Pancreas (tissue), 10 donors: ENCODE data around the gene RASIP1. TPM values are rescaled to one million over a fixed set of nuclear protein-coding genes. Genes with fewer than 3 reads are reported as not detected.

ENCODE experiments used
- ATAC-seq, 4 donors: fragments of 200-7000 bp; cut with Tn5 transposase; one replicate each; pipeline versions ENCODE4 v1.8.0 to v1.9.1; 2020; ENCODE audit warnings: mild to moderate bottlenecking in 4 of 4, moderate library complexity in 4 of 4
- DNase-seq, 6 donors: peaks; one replicate each; pipeline ENCODE4 v3.0.0-alpha.2; 2020
- FAIRE-seq: peaks from 2 replicates; lab custom pipeline; 2012; peaks lifted over from hg19 to GRCh38; lab: Jason Lieb, UNC
- H3K27ac ChIP-seq, 4 donors: fragments of 200-600 bp; sonication (generic); 1 replicate in 3 of 4; 2 replicates in 1 of 4; pipeline versions ENCODE4 v1.5.0 to v1.8.0; 2020
- H3K27me3 ChIP-seq, 4 donors: fragments of 200-600 bp; one replicate each; pipeline ENCODE4 v1.8.0; 2021
- H3K36me3 ChIP-seq, 3 donors: fragments of 200-600 bp; sonication (generic) in 1 of 3; one replicate each; pipeline versions ENCODE4 v1.5.0 to v1.8.0; 2020 to 2021
- H3K4me1 ChIP-seq, 3 donors: fragments of 200-600 bp; one replicate each; pipeline ENCODE4 v1.8.0; 2021
- H3K4me3 ChIP-seq, 4 donors: fragments of 200-600 bp; sonication (generic) in 2 of 4; one replicate each; pipeline versions ENCODE4 v1.5.0 to v1.8.0; 2020 to 2021
- H3K9me3 ChIP-seq, 4 donors: fragments of 200-600 bp; one replicate each; pipeline ENCODE4 v1.8.0; 2021
- WGBS, 2 donors: extraction: QIAGEN DNeasy Blood & Tissue Kit; methylation state at CpG; one replicate each; pipeline ENCODE4 v1.1.7; 2013; 5-methylcytosine and 5-hydroxymethylcytosine counted together
- intact Hi-C, 3 donors: fragments of 100-400 bp; cut with DNase I; formaldehyde crosslinking; loops; one replicate each; pipeline versions ENCODE4 v1.11.1 to v1.14.2; 2022
- polyA plus RNA-seq, 2 donors: library from polyadenylated mRNA; stranded (reverse); fragments of 200-250 nt; gene quantifications; one replicate each; pipeline ENCODE4 v1.2.3, GENCODE V29; 2013
- total RNA-seq, 6 donors: library from RNA; stranded (reverse); fragmentation: NEBNext Ultra II Directional in 4 of 6; extraction: Animal tissue kit (Norgen Biotek cat#: 25700) in 4 of 6; gene quantifications; one replicate each; pipeline versions ENCODE4 v1.2.1 to v1.2.4, GENCODE V29; 2021 to 2023
- TF ChIP-seq, protein P1 (sequence below), 4 donors: fragments of 200-600 bp; sonication (generic) in 3 of 4; IDR thresholded peaks; one replicate each; pipeline versions ENCODE4 v1.5.0 to v1.8.0; 2021; ENCODE audit warnings: antibody characterized with exemption in 4 of 4
- donor health status: healthy with polysubstance abuse.
- donor health status: DM: no; HTN: no; CAD: no; lungs with moderate emphysema.
- donor health status: DM: no; HTN: no; CAD: no.
- donor health status: control.
- donor health status: control.
- donor health status: Bipolar disorder and iron deficiency.
- donor health status: DM: yes; HTN: yes; CAD: no.
- donor health status: DM: no; HTN: no; CAD: no.
- donor health status: DM: no; HTN: no; CAD: no.
- donor health status: DM: yes; HTN: yes; CAD: no.

The RASIP1 gene
- total and polyA plus RNA-seq, 8 donors: 5.3 to 40.9 (median 7.7) TPM

DNA sequence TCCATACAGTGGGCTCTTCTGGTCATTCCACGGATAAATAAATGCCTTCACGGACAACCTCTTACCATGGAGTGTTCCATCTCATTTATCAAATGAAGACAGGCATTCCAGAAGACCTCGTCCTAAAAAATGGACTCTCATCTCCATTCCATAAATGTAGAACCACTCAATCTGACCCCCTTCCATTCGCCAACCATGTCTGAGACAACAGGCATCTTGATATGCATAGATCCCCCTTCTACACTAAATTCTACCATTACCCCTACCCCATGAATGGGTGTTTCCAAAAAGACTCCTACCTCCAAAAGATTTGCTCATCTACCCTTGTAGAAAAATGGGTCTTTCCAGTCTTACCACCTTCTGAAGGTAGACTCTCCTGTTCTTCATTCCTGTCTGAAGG lies 9.0 kb downstream of the RASIP1 start:
- no peak for FAIRE-seq
- Histone ChIP-seq H3K27ac (no peak overlapping the region), H3K27me3 (no peaks in the 10 kb centered on the region), H3K4me1 (no peaks in the 10 kb centered on the region), H3K36me3 (no peaks in the 10 kb centered on the region), H3K9me3 (no peaks in the 10 kb centered on the region), H3K4me3 (no peak overlapping the region)
- TF ChIP-seq, protein P1, sequence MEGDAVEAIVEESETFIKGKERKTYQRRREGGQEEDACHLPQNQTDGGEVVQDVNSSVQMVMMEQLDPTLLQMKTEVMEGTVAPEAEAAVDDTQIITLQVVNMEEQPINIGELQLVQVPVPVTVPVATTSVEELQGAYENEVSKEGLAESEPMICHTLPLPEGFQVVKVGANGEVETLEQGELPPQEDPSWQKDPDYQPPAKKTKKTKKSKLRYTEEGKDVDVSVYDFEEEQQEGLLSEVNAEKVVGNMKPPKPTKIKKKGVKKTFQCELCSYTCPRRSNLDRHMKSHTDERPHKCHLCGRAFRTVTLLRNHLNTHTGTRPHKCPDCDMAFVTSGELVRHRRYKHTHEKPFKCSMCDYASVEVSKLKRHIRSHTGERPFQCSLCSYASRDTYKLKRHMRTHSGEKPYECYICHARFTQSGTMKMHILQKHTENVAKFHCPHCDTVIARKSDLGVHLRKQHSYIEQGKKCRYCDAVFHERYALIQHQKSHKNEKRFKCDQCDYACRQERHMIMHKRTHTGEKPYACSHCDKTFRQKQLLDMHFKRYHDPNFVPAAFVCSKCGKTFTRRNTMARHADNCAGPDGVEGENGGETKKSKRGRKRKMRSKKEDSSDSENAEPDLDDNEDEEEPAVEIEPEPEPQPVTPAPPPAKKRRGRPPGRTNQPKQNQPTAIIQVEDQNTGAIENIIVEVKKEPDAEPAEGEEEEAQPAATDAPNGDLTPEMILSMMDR (IDR thresholded peaks at IDR 0.05): no peak
- WGBS, 2 donors: 91 to 93% methylated on average over 4 of the region's 4 CpGs
- no peak for DNase-seq
- no peak for ATAC-seq
- intact Hi-C loops: no loop called here

DNA sequence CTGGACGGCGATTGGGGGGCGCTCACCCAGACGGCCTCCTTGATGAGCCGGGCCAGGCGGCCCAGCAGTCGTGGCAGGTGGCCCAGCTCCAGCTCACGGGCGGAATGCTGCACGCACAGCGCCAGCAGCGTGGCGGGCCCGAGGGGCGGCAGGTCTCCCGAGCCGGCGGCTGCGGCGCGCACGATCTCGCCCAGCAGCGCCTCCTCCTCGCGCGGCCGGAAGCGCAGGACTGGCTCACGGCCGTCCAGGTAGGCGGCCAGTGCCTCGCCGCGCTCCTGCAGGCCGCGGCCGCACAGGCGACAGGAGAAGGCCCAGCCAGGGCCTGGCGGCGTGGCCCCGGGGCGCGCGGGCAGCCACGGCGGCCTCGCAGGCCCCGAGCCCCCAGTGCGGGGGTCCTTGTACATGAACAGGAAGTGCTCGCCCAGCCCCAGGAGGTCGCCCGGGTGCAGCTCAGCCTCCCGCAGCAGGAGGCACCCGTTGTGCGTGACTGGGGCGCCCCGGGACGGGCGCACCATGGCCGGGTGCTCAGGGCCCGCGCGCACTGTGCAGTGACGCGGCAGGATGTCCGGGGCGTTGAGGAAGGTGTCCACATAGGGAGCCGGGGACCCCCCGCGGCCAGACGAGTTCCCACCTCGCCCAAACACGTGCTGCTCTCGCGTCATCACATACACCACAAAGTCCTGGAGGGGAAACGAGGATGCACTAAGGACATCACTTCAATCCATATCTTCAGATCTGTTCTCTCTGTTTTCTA lies 11.3 kb downstream of the RASIP1 start:
- Histone ChIP-seq H3K27ac (no peak overlapping the region), H3K36me3 (no peaks in the 10 kb centered on the region), H3K9me3 (no peaks in the 10 kb centered on the region), H3K4me3 (no peak overlapping the region), H3K4me1 (no peaks in the 10 kb centered on the region), H3K27me3 (no peaks in the 10 kb centered on the region)
- TF ChIP-seq, protein P1 (IDR thresholded peaks at IDR 0.05): no peak
- intact Hi-C loops: no loop called here
- FAIRE-seq: no peak
- 80 to 85% methylated on average over 52 to 77 of the region's 77 CpGs for WGBS, 2 donors
- ATAC-seq: peak in 1 of 4 donors; percentile 11
- peak in 1 of 6 donors; percentile 58 for DNase-seq

GRCh38 chr19:48726556-48726955 lies 13.9 kb downstream of the RASIP1 start:
- no peak for ATAC-seq
- intact Hi-C loops: no loop called here
- Histone ChIP-seq H3K4me1 (no peaks in the 10 kb centered on the region), H3K36me3 (no peaks in the 10 kb centered on the region), H3K27me3 (no peaks in the 10 kb centered on the region), H3K4me3 (no peak overlapping the region), H3K9me3 (no peaks in the 10 kb centered on the region), H3K27ac (no peak overlapping the region)
- no peak for FAIRE-seq
- DNase-seq: peak in 1 of 6 donors; percentile 14
- TF ChIP-seq, protein P1 (IDR thresholded peaks at IDR 0.05): no peak
- 88 to 94% methylated on average over 2 of the region's 2 CpGs for WGBS, 2 donors

GRCh38 chr19:48724796-48725753 lies 15.3 kb downstream of the RASIP1 start:
- TF ChIP-seq, protein P1 (IDR thresholded peaks at IDR 0.05): no peak
- ATAC-seq (peak in 3 of 4 donors; percentile 11 to 35 (median 26)), DNase-seq (peak in 3 of 6 donors; percentile 17 to 64 (median 57)), FAIRE-seq (no peak)
- Histone ChIP-seq H3K36me3 (no peaks in the 10 kb centered on the region), H3K4me1 (no peaks in the 10 kb centered on the region), H3K4me3 (no peak overlapping the region), H3K27ac (peak overlapping the region; percentile 7 to 59 (median 50)), H3K27me3 (no peaks in the 10 kb centered on the region), H3K9me3 (no peaks in the 10 kb centered on the region)
- intact Hi-C loops: no loop called here
- 63 to 66% methylated on average over 11 of the region's 11 CpGs for WGBS, 2 donors
